ENCODE results near the gene GTF2I.
"Not testable (repeated sequence)": the region's sequence is repeated elsewhere in the genome, so short reads cannot be mapped to it uniquely, and the experiment has no call there.

GTF2I gene

DNA sequence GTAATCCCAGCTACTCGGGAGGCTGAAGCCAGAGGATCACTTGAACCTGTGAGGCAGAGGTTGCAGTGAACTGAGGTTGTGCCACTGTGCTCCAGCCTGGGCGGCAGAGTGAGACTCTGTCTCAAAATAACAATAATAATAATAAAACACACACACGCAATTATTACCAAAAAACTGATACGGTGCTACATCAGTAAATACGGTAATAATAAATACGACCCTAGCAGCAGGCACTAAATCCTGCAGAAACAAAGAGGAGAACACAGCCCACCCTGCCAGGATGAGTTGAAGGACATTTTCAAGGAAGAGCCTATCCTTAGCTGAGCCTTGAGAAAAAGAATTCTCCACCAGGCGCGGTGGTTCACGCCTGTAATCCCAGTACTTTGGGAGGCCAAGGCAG, 34.4 kb upstream of the GTF2I start:
- no peak overlapping the region for H3K4me3 ChIP-seq (ENCODE audit: low read length)
- no peak for DNase-seq (ENCODE audit: low read depth)
- TF ChIP-seq, protein P1, sequence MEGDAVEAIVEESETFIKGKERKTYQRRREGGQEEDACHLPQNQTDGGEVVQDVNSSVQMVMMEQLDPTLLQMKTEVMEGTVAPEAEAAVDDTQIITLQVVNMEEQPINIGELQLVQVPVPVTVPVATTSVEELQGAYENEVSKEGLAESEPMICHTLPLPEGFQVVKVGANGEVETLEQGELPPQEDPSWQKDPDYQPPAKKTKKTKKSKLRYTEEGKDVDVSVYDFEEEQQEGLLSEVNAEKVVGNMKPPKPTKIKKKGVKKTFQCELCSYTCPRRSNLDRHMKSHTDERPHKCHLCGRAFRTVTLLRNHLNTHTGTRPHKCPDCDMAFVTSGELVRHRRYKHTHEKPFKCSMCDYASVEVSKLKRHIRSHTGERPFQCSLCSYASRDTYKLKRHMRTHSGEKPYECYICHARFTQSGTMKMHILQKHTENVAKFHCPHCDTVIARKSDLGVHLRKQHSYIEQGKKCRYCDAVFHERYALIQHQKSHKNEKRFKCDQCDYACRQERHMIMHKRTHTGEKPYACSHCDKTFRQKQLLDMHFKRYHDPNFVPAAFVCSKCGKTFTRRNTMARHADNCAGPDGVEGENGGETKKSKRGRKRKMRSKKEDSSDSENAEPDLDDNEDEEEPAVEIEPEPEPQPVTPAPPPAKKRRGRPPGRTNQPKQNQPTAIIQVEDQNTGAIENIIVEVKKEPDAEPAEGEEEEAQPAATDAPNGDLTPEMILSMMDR (conservative IDR thresholded peaks at IDR 0.05; ENCODE audit: low read length) = no peak

DNA sequence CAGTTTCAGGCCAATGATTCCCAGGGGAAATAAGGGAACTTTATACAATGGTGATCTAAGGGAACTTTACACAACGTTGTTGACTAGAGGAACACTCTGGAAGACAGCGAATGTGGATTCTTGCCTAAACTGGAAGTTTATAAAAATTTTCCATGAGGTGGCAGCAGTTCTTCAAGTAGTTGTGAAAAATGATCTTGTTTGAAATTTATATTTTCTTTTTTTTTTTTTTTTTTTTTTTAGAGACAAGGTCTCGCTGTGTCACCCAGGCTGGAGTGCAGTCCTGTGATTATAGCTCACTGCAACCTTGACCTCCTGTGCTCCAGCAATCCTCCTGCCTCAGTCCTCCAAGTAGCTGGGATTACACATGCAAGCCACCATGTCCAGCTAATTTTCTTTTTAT, 32.1 kb upstream of the GTF2I start:
- H3K4me3 ChIP-seq (ENCODE audit: low read length) = no peak overlapping the region
- TF ChIP-seq, protein P1 (conservative IDR thresholded peaks at IDR 0.05; ENCODE audit: low read length) = peak; percentile 45
- peak; percentile 66 for DNase-seq (ENCODE audit: low read depth)

DNA sequence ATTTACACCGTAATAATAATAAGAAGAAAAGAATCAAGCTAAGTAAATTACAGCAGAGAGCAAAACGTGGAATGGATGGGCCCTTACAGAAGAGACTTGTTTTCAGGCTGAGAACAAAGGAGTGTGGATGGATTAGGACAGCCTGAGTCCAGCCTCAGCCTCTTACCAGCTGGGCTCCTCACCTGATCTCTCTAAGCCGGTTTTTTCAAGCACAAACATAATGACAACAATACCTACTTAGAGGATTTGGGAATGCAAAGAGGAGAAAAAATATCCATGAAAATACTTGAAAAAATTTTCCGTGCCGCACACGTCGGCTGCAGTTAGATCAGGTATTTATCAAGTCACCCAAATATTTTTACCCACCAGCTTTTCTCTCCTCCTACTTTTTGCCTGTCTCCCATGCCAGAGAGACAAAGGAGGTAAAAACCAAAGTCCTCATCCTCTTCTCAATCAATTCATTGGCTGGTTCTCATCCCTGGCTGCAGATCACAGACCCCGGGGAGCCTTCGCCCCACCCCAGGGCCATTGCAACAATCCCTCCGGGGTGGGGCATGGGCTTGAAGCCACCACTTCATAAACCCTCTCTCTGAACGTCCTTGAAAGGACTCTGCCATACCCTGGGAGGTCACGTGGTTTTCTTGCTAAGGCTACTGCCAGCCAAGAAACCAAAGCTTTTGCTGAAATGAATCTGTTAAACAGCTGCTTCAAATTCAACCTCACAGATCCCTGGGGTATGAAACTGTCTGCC, 29.7 kb upstream of the GTF2I start:
- 0 out of 2 replicates have a peak overlapping the region, but pooled peaks have one; percentile 6 for H3K4me3 ChIP-seq (ENCODE audit: low read length)
- TF ChIP-seq, protein P1 (conservative IDR thresholded peaks at IDR 0.05; ENCODE audit: low read length) = no peak
- peak; percentile 89 for DNase-seq (ENCODE audit: low read depth)

DNA sequence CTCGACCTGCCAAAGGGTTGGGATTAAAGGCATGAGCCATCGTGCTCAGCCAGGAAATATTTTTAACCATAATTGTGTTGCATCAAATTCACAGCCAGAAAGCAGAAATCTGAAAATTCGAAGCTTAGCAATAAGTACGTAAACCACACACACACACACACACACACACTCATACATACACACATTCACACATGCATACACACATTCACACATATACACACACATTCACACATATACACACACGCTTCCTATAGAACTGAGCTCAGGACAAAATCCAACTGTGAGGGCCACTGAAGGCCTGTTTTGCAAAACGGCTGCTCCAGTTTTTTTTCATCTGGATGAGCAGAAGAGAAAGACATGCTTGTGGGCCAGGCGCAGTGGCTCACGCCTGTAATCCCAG, 25.0 kb upstream of the GTF2I start:
- no peak overlapping the region for H3K4me3 ChIP-seq (ENCODE audit: low read length)
- TF ChIP-seq, protein P1 (conservative IDR thresholded peaks at IDR 0.05; ENCODE audit: low read length) = no peak

DNA sequence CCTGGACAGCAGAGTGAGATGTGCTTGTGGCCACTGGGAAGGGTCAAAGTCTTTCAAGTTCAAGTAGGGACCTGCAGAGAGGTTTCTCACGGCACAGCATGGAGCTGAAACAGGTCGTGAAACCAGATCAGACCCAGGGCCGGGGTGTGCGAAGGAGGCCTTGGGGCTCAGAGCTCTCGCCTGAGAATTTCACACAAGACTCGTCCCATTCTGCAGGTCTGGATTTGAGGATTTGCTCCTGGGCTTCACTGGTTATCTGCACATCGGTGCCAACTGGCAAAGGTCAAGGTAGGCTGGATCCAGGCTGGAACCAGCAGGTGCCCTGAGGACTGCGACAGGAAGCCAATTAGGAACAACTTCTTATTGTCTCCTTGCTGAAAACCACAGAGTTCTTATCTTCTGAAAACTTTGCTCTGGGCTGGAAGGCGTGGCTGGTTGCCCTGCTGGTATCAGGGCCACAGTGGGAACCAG, 24.0 kb upstream of the GTF2I start:
- H3K4me3 ChIP-seq (ENCODE audit: low read length) = no peak overlapping the region
- DNase-seq (ENCODE audit: low read depth) = no peak
- TF ChIP-seq, protein P1 (conservative IDR thresholded peaks at IDR 0.05; ENCODE audit: low read length) = no peak

More for the DNA sequence above, 25.0 kb upstream of the GTF2I start:
- DNase-seq (ENCODE audit: low read depth) = no peak

DNA sequence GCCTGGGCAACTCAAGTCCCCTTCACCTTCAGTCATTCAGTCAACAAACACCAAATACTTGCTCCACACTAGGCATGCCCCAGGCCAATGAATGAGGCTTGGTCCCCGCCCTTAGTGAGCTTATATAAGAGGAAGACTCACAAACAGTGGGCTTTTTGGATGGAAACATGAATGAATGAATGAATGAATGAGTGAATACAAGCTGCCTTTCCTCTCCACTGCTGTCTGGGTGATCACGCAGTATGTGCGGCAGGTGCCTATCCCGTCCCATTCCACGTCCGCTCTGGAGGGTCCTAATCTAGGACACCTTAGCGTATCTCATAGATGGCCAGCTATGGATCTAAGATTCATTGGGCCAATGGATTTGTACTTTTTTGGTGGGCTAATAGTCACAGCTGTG, 19.8 kb upstream of the GTF2I start:
- DNase-seq (ENCODE audit: low read depth) = no peak
- H3K4me3 ChIP-seq (ENCODE audit: low read length) = no peak overlapping the region
- TF ChIP-seq, protein P1 (conservative IDR thresholded peaks at IDR 0.05; ENCODE audit: low read length) = no peak

DNA sequence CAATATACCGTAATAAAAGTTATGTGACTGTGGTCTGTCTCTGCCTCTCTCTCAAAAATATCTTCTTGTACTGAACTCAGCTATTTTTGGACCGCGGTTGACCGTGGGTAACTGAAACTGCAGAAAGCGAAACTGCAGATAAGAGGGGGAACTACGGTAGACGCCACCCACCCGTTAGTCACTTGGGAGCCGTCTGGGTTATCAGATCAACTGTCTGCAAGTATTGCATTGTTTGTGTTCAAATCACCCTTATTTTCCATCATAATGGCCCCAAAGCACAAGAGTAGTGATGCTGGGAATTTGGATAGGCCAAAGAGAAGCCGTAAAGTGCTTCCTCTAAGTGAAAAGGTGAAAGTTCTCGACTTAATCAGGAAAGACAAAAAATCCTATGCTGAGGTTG, 7.5 kb upstream of the GTF2I start:
- not testable (repeated sequence) for DNase-seq (ENCODE audit: low read depth)

DNA sequence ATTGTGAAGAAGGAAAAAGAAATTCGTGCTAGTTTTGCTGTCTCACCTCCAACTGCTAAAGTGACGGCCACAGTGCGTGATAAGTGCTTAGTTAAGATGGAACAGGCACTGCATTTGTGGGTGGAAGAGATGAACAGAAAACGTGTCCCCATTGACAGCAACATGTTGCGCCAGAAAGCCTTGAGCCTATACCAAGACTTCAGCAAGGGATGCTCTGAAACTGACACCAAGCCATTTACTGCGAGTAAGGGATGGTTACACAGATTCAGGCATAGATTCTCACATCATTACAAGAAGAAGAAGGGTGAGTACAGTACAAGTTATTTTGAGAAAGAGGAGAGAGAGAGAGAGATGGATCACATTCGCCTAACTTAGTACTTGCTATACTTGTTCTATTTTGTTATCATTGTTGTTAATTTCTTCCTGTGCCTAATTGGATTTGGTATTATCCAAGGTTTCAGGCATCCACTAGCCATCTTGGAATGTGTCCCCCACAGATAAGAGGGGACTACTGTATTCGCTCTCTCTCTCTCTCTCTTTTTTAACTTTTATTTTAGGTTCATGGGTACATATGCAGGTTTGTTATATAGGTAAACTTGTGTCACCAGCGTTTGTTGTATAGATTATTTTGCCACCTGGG, 6.9 kb upstream of the GTF2I start:
- not testable (repeated sequence) for DNase-seq (ENCODE audit: low read depth); H3K4me3 ChIP-seq (ENCODE audit: low read length)

More for the DNA sequence above, 7.5 kb upstream of the GTF2I start:
- H3K4me3 ChIP-seq (ENCODE audit: low read length) = not testable (repeated sequence)

DNA sequence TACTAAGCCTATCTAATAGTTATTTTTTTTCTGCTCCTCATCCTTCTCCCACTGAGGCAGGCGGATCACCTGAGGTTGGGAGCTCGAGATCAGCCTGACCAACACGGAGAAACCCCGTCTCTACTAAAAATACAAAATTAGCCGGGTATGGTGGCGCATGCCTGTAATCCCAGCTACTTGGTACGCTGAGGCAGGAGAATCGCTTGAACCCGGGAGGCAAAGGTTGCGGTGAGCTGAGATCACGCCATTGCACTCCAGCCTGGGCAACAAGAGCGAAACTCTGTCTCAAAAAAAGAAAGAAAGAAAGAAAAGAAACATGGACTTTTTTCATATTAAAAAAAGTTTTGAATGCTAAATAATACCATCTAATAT, 6.4 kb upstream of the GTF2I start:
- DNase-seq (ENCODE audit: low read depth); H3K4me3 ChIP-seq (ENCODE audit: low read length): not testable (repeated sequence)
